HepG2 (cell line): ENCODE data around the gene NSMCE4A. TPM values are rescaled to one million over a fixed set of nuclear protein-coding genes. Genes with fewer than 3 reads are reported as not detected.

Source experiments
- ATF7-NPFF ChIP-seq: sonication (generic); formaldehyde crosslinking; IDR thresholded peaks from 2 replicates; pipeline ENCODE4 v1.8.1; 2023; ENCODE audit warnings: mild to moderate bottlenecking, low read depth, missing genetic modification reagents, moderate library complexity
- BRCA1 ChIP-seq: sonication (generic); formaldehyde crosslinking; IDR thresholded peaks from 2 replicates; pipeline ENCODE4 v1.4.0; 2020; ENCODE audit warnings: missing genetic modification reagents
- GATAD1 ChIP-seq: IDR thresholded peaks from 2 replicates; pipeline ENCODE4 v1.6.1; 2016; ENCODE audit warnings: missing genetic modification reagents, missing compliant biosample characterization
- GLI4 ChIP-seq: sonication (generic); formaldehyde crosslinking; IDR thresholded peaks from 2 replicates; pipeline ENCODE4 v1.5.1; 2020; ENCODE audit warnings: missing genetic modification reagents, mild to moderate bottlenecking, moderate library complexity, borderline replicate concordance
- KAT7 ChIP-seq: IDR thresholded peaks from 2 replicates; pipeline ENCODE4 v1.6.1; 2018; ENCODE audit warnings: borderline replicate concordance, missing compliant biosample characterization
- NCOA5 ChIP-seq: sonication (generic); formaldehyde crosslinking; IDR thresholded peaks from 2 replicates; pipeline ENCODE4 v1.4.0; 2020; ENCODE audit warnings: missing genetic modification reagents
- RFXAP ChIP-seq: sonication (generic); formaldehyde crosslinking; IDR thresholded peaks from 2 replicates; pipeline ENCODE4 v1.4.0; 2020; ENCODE audit warnings: missing genetic modification reagents, borderline replicate concordance
- RNF2 ChIP-seq: fragments of 450-650 bp; conservative IDR thresholded peaks from 2 replicates; pipeline ENCODE4 v1.6.1; 2016; ENCODE audit warnings: low read depth
- SRY ChIP-seq: sonication (generic); formaldehyde crosslinking; IDR thresholded peaks from 2 replicates; pipeline ENCODE4 v1.8.0; 2022; ENCODE audit warnings: mild to moderate bottlenecking, missing genetic modification reagents
- STAG1 ChIP-seq: sonication (generic); formaldehyde crosslinking; IDR thresholded peaks from 2 replicates; pipeline ENCODE4 v1.4.0; 2020; ENCODE audit warnings: missing genetic modification reagents
- TMF1 ChIP-seq: sonication (generic); formaldehyde crosslinking; IDR thresholded peaks from 2 replicates; pipeline ENCODE4 v1.8.1; 2022; ENCODE audit warnings: low read depth, missing genetic modification reagents
- ZNF577 ChIP-seq: sonication (generic); formaldehyde crosslinking; IDR thresholded peaks from 2 replicates; pipeline ENCODE4 v1.4.0; 2020; ENCODE audit warnings: mild to moderate bottlenecking, low read depth, missing genetic modification reagents, borderline replicate concordance
- polyA plus RNA-seq, 8 experiments: library from polyadenylated mRNA; depleted of rRNA in 3 of 8; stranded (reverse) in 7 of 8; unstranded in 1 of 8; fragments of >200 nt; fragmentation: Illumina TruSeq in 4 of 8; extraction: Trizol in 4 of 8; gene quantifications; 2 replicates each; pipeline versions ENCODE4 v1.2.1 to v1.2.3, GENCODE V29; 2011 to 2016; ENCODE audit warnings: low read depth in 4 of 8, missing spikeins in 1 of 8, mixed read lengths in 1 of 8; ENCODE audit not compliant: insufficient read depth in 1 of 8
- total RNA-seq, 5 experiments: library from RNA; depleted of rRNA; stranded (reverse); fragments of >200 nt; fragmentation: Illumina TruSeq; extraction: Trizol; gene quantifications; 2 replicates each; pipeline ENCODE4 v1.2.3, GENCODE V29; 2016; ENCODE audit warnings: low read depth in 1 of 5
- TF ChIP-seq, protein P1 (sequence below): sonication (generic); formaldehyde crosslinking; IDR thresholded peaks from 2 replicates; pipeline ENCODE4 v1.8.0; 2022; ENCODE audit warnings: missing genetic modification reagents, mild to moderate bottlenecking, moderate library complexity, borderline replicate concordance
- TF ChIP-seq, protein P2 (sequence below): sonication (generic); formaldehyde crosslinking; IDR thresholded peaks from 2 replicates; pipeline ENCODE4 v1.4.0; 2020; ENCODE audit warnings: mild to moderate bottlenecking, missing genetic modification reagents
- TF ChIP-seq, protein P3 (sequence below): fragments of 450-650 bp; IDR thresholded peaks from 2 replicates; pipeline ENCODE4 v1.6.1; 2016
- TF ChIP-seq, protein P4 (sequence below): sonication (generic); formaldehyde crosslinking; IDR thresholded peaks from 2 replicates; pipeline ENCODE4 v1.9.0; 2021; ENCODE audit warnings: missing genetic modification reagents, mild to moderate bottlenecking, borderline replicate concordance
- TF ChIP-seq, protein P5 (sequence below): sonication (generic); formaldehyde crosslinking; IDR thresholded peaks from 2 replicates; pipeline ENCODE4 v1.4.0; 2020; ENCODE audit warnings: missing genetic modification reagents, borderline replicate concordance

NSMCE4A gene
- total and polyA plus RNA-seq, 2 of the 13 experiments (the other 11 are each of a cell fraction or from before 2014, with no cell fraction given) = 61.1 to 91.6 TPM

DNA sequence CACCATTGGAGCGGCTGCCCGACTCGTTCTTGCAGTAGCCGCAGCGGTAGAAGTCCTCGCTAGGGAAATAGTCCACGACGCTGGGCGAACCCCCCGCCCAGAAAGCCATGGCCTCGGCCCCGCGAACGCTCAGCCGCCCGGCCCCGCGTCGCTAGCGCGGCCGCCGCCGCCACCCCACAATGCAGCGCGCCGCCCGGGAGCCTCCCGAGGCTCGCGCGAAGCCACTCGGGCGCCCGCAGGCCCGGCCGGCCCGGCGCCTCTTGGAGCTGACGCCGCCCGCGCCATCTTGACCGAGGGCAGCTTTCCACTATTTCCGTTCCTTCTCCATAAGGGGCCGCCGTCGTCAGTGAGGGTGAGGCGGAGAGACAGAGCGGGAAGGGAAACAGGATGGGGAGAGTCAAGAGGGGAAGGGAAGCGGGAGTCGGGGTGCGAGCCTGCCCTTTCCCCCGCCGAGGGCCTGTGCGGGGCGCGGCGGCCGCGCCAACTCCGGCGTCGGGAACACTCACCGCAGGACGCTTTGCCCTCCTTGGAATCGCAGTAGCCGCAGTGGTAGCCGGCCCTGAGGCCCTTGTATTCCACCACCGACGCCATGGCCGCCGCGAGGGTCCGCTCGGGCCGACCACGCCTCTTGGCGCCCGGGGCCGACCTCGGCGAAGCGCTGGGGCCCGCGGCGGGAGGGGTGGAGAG is 47.0 kb downstream of the NSMCE4A start, which contains the start of gene ATE1 (continued):
- TF ChIP-seq GLI4 (CRISPR knock-in tag) = 0 out of 2 replicates have a peak, but pooled peaks have one; percentile 45
- TF ChIP-seq, protein P1, sequence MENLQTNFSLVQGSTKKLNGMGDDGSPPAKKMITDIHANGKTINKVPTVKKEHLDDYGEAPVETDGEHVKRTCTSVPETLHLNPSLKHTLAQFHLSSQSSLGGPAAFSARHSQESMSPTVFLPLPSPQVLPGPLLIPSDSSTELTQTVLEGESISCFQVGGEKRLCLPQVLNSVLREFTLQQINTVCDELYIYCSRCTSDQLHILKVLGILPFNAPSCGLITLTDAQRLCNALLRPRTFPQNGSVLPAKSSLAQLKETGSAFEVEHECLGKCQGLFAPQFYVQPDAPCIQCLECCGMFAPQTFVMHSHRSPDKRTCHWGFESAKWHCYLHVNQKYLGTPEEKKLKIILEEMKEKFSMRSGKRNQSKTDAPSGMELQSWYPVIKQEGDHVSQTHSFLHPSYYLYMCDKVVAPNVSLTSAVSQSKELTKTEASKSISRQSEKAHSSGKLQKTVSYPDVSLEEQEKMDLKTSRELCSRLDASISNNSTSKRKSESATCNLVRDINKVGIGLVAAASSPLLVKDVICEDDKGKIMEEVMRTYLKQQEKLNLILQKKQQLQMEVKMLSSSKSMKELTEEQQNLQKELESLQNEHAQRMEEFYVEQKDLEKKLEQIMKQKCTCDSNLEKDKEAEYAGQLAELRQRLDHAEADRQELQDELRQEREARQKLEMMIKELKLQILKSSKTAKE (CRISPR knock-in tag) = no peak
- TF ChIP-seq BRCA1 (CRISPR knock-in tag) = no peak
- TF ChIP-seq, protein P2, sequence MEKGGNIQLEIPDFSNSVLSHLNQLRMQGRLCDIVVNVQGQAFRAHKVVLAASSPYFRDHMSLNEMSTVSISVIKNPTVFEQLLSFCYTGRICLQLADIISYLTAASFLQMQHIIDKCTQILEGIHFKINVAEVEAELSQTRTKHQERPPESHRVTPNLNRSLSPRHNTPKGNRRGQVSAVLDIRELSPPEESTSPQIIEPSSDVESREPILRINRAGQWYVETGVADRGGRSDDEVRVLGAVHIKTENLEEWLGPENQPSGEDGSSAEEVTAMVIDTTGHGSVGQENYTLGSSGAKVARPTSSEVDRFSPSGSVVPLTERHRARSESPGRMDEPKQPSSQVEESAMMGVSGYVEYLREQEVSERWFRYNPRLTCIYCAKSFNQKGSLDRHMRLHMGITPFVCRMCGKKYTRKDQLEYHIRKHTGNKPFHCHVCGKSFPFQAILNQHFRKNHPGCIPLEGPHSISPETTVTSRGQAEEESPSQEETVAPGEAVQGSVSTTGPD = no peak
- TF ChIP-seq STAG1 (CRISPR knock-in tag) = peak; percentile 10; the same call in 1 of the 2 replicates
- no peak for TF ChIP-seq NCOA5 (CRISPR knock-in tag)
- TF ChIP-seq ZNF577 (CRISPR knock-in tag) = no peak
- peak; percentile 81 for TF ChIP-seq KAT7 (CRISPR knock-in tag)
- TF ChIP-seq TMF1 = peak; percentile 69
- TF ChIP-seq GATAD1 (CRISPR knock-in tag) = peak; percentile 75; the same call in 1 of the 2 replicates
- TF ChIP-seq, protein P3, sequence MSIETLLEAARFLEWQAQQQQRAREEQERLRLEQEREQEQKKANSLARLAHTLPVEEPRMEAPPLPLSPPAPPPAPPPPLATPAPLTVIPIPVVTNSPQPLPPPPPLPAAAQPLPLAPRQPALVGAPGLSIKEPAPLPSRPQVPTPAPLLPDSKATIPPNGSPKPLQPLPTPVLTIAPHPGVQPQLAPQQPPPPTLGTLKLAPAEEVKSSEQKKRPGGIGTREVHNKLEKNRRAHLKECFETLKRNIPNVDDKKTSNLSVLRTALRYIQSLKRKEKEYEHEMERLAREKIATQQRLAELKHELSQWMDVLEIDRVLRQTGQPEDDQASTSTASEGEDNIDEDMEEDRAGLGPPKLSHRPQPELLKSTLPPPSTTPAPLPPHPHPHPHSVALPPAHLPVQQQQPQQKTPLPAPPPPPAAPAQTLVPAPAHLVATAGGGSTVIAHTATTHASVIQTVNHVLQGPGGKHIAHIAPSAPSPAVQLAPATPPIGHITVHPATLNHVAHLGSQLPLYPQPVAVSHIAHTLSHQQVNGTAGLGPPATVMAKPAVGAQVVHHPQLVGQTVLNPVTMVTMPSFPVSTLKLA = no peak
- peak; percentile 79 for TF ChIP-seq ATF7-NPFF (CRISPR knock-in tag)
- TF ChIP-seq, protein P4, sequence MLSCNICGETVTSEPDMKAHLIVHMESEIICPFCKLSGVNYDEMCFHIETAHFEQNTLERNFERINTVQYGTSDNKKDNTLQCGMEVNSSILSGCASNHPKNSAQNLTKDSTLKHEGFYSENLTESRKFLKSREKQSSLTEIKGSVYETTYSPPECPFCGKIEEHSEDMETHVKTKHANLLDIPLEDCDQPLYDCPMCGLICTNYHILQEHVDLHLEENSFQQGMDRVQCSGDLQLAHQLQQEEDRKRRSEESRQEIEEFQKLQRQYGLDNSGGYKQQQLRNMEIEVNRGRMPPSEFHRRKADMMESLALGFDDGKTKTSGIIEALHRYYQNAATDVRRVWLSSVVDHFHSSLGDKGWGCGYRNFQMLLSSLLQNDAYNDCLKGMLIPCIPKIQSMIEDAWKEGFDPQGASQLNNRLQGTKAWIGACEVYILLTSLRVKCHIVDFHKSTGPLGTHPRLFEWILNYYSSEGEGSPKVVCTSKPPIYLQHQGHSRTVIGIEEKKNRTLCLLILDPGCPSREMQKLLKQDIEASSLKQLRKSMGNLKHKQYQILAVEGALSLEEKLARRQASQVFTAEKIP (CRISPR knock-in tag) = no peak
- TF ChIP-seq, protein P5, sequence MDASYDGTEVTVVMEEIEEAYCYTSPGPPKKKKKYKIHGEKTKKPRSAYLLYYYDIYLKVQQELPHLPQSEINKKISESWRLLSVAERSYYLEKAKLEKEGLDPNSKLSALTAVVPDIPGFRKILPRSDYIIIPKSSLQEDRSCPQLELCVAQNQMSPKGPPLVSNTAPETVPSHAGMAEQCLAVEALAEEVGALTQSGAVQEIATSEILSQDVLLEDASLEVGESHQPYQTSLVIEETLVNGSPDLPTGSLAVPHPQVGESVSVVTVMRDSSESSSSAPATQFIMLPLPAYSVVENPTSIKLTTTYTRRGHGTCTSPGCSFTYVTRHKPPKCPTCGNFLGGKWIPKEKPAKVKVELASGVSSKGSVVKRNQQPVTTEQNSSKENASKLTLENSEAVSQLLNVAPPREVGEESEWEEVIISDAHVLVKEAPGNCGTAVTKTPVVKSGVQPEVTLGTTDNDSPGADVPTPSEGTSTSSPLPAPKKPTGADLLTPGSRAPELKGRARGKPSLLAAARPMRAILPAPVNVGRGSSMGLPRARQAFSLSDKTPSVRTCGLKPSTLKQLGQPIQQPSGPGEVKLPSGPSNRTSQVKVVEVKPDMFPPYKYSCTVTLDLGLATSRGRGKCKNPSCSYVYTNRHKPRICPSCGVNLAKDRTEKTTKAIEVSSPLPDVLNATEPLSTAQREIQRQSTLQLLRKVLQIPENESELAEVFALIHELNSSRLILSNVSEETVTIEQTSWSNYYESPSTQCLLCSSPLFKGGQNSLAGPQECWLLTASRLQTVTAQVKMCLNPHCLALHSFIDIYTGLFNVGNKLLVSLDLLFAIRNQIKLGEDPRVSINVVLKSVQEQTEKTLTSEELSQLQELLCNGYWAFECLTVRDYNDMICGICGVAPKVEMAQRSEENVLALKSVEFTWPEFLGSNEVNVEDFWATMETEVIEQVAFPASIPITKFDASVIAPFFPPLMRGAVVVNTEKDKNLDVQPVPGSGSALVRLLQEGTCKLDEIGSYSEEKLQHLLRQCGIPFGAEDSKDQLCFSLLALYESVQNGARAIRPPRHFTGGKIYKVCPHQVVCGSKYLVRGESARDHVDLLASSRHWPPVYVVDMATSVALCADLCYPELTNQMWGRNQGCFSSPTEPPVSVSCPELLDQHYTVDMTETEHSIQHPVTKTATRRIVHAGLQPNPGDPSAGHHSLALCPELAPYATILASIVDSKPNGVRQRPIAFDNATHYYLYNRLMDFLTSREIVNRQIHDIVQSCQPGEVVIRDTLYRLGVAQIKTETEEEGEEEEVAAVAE (CRISPR knock-in tag) = peak; percentile 46; the same call in 1 of the 2 replicates
- no peak; the same call in 1 of the 2 replicates for TF ChIP-seq RFXAP (CRISPR knock-in tag)
- peak; percentile 18; the same call in 1 of the 2 replicates for TF ChIP-seq RNF2
- TF ChIP-seq SRY (CRISPR knock-in tag) = no peak; the same call in 1 of the 2 replicates
